ENCODE measurements around the gene RNF111. TPM values are rescaled to one million over a fixed set of nuclear protein-coding genes. Genes with fewer than 3 reads are reported as not detected.

RNF111 gene
- total and polyA plus RNA-seq, 4 donors = 8.7 to 52.0 (median 19.5) TPM

DNA sequence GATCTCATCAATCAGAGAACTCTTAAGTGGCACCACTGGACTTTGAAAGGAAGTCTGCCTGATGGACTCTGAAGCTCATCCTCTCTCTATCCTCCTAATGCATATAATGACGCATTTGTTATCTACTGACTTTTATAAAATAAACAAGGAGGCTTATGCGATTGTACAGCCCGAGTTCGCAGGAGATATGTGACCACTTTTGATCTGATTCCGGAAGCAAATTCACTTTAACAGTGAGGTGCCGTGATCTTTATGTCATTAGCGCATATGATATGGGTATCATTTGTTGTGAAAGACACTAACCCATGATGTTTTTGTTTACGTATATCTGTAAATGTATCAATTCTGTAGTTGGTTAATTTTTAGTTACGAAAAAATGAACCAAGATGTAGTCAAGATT lies 427 bp upstream of the RNF111 start:
- Histone ChIP-seq H3K27ac (ENCODE audit: low read depth in 1 of 2, low read length in 1 of 2) (peak overlapping the region in 1 of 2 donors; percentile 85), H3K4me3 (peak overlapping the region; percentile 87), H3K9ac (ENCODE audit: insufficient read depth in 1 of 2, low read length in 2 of 2) (peak overlapping the region; percentile 47 to 95), H3K36me3 (ENCODE audit: control insufficient read depth in 4 of 4, insufficient read depth in 4 of 4, low read length in 4 of 4) (peaks cover under 1 to 5% (median 2%) of the 10 kb centered on the region in 4 donors), H3K27me3 (ENCODE audit: control insufficient read depth in 3 of 3, insufficient read depth in 3 of 3, low read length in 2 of 3) (peaks cover 0 to 3% (median 0%) of the 10 kb centered on the region in 3 donors), H3K4me1 (ENCODE audit: control insufficient read depth in 5 of 5, insufficient read depth in 5 of 5, low read length in 5 of 5) (peaks cover 0 to 11% (median 4%) of the 10 kb centered on the region in 5 donors), H3K9me3 (ENCODE audit: control insufficient read depth in 4 of 4, insufficient read depth in 3 of 4, low read length in 3 of 4) (no peaks in the 10 kb centered on the region)
- ATAC-seq (ENCODE audit: insufficient read depth, low FRiP score) (no peak), DNase-seq (peak in 1 of 3 donors; percentile 14)
- TF ChIP-seq, protein P1, sequence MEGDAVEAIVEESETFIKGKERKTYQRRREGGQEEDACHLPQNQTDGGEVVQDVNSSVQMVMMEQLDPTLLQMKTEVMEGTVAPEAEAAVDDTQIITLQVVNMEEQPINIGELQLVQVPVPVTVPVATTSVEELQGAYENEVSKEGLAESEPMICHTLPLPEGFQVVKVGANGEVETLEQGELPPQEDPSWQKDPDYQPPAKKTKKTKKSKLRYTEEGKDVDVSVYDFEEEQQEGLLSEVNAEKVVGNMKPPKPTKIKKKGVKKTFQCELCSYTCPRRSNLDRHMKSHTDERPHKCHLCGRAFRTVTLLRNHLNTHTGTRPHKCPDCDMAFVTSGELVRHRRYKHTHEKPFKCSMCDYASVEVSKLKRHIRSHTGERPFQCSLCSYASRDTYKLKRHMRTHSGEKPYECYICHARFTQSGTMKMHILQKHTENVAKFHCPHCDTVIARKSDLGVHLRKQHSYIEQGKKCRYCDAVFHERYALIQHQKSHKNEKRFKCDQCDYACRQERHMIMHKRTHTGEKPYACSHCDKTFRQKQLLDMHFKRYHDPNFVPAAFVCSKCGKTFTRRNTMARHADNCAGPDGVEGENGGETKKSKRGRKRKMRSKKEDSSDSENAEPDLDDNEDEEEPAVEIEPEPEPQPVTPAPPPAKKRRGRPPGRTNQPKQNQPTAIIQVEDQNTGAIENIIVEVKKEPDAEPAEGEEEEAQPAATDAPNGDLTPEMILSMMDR (IDR thresholded peaks at IDR 0.05; ENCODE audit: control extremely low read depth, extremely low read depth) = no peak
- WGBS, 2 donors = 18 to 27% methylated on average over 9 of the region's 9 CpGs

DNA sequence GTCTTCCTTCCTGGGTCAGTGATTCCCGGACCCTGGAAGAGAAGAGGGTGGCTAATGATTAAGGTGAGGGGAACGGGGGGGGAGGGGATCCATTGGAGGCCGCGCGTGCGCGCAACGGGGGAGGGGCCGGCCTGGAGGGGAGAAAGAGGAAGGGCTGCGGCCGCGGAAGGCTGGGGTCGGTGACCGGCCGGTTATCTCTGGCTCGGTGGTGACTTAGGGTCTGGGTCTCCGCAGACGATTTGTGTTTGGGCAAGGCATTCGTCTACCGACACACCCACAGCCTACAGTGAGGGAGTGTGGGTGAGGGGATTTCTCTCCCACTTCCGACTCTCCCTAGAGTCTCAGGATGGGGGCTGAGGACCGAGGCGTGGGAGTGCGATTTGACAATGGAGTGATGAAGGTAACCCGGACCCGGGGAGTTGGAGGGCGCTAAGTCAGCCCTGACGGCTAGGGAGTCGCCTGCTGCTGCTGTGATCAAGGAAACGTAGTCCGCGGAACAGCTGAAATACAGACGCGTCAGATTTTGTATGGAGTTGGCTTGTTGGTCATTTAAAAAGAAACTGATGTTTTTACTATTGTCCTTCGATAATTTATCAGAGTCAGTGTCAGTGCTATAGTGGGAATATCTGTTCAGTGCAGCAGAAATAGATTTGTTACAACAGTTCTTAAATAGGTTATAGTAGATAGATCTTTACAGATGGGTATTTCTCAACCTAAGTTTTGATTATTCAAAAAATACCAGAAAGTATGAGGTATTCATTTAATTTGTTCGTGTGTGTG lies 733 bp downstream of the RNF111 start:
- H3K4me3 ChIP-seq = peak overlapping the region; percentile 87
- WGBS, 2 donors = 0 to 1% methylated on average over 36 of the region's 36 CpGs
- no peaks in the 10 kb centered on the region for H3K9me3 ChIP-seq (ENCODE audit: control insufficient read depth in 4 of 4, insufficient read depth in 3 of 4, low read length in 3 of 4)
- peaks cover 0 to 12% (median 4%) of the 10 kb centered on the region in 5 donors for H3K4me1 ChIP-seq (ENCODE audit: control insufficient read depth in 5 of 5, insufficient read depth in 5 of 5, low read length in 5 of 5)
- DNase-seq = no peak
- ATAC-seq (ENCODE audit: insufficient read depth, low FRiP score) = peak; percentile 81
- peak overlapping the region; percentile 87 to 92 for H3K9ac ChIP-seq (ENCODE audit: insufficient read depth in 1 of 2, low read length in 2 of 2)
- peaks cover 0 to 3% (median 0%) of the 10 kb centered on the region in 3 donors for H3K27me3 ChIP-seq (ENCODE audit: control insufficient read depth in 3 of 3, insufficient read depth in 3 of 3, low read length in 2 of 3)
- H3K36me3 ChIP-seq (ENCODE audit: control insufficient read depth in 4 of 4, insufficient read depth in 4 of 4, low read length in 4 of 4) = peaks cover 3 to 6% (median 5%) of the 10 kb centered on the region in 4 donors
- TF ChIP-seq, protein P1 (IDR thresholded peaks at IDR 0.05; ENCODE audit: control extremely low read depth, extremely low read depth) = no peak
- peak overlapping the region; percentile 85 to 98 for H3K27ac ChIP-seq (ENCODE audit: low read depth in 1 of 2, low read length in 1 of 2)

DNA sequence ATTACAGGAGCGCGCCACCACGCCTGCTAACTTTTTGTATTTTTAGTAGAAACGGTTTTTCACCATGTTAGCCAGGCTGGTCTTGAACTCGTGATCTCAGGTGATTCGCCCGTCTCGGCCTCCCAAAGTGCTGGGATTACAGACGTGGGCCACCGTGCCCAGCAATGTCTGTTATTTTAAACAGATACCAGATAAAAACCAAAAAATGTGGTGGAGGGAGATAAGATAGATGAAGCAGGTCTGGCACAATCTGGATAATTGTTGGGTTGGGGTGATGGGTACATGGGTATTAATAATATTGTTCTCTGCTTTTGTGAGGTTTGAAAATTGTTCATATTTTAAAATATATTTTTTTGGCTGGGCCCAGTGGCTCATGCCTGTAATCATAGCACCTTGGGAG lies 4.7 kb downstream of the RNF111 start:
- H3K4me3 ChIP-seq = no peak overlapping the region
- no peak overlapping the region for H3K27ac ChIP-seq (ENCODE audit: low read depth in 1 of 2, low read length in 1 of 2)
- H3K36me3 ChIP-seq (ENCODE audit: control insufficient read depth in 4 of 4, insufficient read depth in 4 of 4, low read length in 4 of 4) = peaks cover 3 to 6% (median 5%) of the 10 kb centered on the region in 4 donors
- no peaks in the 10 kb centered on the region for H3K27me3 ChIP-seq (ENCODE audit: control insufficient read depth in 3 of 3, insufficient read depth in 3 of 3, low read length in 2 of 3)
- no peak overlapping the region for H3K9ac ChIP-seq (ENCODE audit: insufficient read depth in 1 of 2, low read length in 2 of 2)
- TF ChIP-seq, protein P1 (IDR thresholded peaks at IDR 0.05; ENCODE audit: control extremely low read depth, extremely low read depth) = no peak
- WGBS, 2 donors = 93 to 94% methylated on average over 10 of the region's 10 CpGs
- ATAC-seq (ENCODE audit: insufficient read depth, low FRiP score) (no peak), DNase-seq (no peak)
- peaks cover 0 to 14% (median 4%) of the 10 kb centered on the region in 5 donors for H3K4me1 ChIP-seq (ENCODE audit: control insufficient read depth in 5 of 5, insufficient read depth in 5 of 5, low read length in 5 of 5)
- H3K9me3 ChIP-seq (ENCODE audit: control insufficient read depth in 4 of 4, insufficient read depth in 3 of 4, low read length in 3 of 4) = no peaks in the 10 kb centered on the region
